Amniotic stem cell (primary cell): ENCODE measurements around the gene HESX1.

Experiments
- DNase-seq: peaks from one replicate; lab custom pipeline; 2025; lab: John Stamatoyannopoulos, UW

The HESX1 gene

DNA sequence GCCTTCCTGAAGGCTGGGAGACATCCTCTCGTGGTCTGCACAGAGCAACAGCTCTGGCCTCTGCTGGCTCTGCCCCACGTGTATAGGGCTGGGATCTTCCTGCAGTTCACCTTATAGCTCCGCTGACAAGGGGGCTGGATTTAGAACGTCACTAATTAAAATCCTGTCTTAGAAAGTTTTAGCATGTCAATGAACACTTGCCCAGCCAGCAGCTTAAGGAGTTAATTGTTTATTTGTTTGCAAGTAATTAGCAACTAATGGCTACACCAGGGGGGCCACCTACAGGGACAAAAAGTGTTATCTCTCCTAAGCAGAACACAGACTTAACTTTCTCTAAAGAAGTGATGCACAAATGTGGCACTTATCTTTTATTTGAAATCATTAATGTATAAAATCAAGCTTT, at the start of gene HESX1:
Gene HESX1 (minus strand): TSS at position 84 of the 403 bp plus-strand sequence. CDS start 60 bp downstream, at position 24.
- DNase-seq: no peak

DNA sequence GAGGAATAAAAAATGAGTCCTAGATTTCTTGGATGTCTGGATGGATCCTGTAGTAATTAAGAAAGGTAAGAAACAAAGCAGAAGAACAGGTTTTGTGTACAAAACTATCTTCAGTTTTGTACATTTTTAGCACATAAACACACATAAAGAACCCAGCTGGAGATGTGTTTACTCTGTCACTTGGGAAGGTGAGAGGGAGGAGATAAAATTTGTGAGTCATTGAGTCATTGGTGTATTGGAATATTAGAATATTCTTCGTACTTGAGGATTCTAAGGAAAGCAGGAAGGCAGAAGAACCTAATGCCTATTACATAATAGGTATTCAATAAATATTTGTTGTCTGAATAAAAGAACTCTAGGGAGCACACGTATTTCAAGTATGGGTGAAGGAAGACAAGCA, 45.2 kb upstream of the HESX1 start:
- DNase-seq: no peak

DNA sequence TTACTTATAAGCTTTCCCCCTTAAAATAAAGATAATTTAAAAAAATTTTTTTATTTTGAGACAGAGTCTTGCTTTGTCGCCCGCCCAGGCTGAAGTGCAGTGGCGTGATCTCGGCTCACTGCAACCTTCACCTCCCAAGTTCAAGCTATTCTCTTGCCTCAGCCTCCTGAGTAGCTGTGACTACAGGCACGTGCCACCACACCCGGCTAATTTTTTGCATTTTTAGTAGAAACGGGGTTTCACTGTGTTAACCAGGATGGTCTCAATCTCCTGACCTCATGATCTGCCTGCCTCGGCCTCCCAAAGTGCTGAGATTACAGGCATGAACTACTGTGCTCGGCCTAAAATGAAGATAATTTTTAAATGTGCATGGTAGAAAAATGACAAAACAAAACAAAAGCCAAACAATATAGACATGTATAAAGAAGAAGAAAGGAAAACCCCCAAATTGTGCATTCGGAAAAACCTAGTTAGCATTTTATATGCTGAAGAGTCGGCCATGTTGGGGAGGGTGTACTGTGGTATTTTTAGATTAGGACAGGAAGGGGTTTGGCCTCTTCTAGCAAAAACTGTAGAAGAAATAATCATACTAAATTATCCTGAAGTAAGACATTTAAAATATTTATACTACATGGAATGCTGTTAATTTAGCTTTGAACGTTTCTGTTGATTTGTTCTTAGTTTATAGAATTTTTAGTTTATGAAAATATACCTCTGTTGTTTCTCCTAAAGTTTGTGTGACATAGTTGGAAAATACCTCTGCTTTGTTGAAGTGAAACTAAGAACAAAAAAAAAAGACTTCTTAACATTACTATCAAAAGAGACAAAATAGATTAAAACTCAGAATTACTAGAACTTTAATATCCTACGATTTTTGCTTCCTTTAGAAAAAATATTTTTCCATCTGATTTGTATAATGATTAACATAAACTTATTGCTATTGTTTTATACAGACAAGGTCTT, 35.1 kb upstream of the HESX1 start:
- no peak for DNase-seq

DNA sequence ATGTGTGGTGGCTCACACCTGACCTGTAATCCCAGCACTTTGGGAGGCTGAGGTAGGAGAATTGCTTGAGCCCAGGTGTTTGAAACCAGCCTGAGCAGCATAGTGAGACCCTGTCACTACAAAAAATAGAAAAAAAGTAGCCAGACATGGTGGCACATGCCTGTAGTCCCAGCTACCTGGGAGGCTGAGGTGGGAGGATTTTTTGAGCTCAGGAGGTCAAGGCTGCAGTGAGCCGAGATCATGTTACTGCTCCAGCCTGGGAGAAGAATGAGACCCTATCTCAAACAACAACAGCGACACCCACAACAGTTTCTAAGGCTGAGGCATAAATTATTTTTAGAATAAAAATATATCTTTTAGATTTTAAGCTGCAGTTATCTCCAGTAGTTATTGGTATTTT, 34.0 kb upstream of the HESX1 start:
- no peak for DNase-seq

DNA sequence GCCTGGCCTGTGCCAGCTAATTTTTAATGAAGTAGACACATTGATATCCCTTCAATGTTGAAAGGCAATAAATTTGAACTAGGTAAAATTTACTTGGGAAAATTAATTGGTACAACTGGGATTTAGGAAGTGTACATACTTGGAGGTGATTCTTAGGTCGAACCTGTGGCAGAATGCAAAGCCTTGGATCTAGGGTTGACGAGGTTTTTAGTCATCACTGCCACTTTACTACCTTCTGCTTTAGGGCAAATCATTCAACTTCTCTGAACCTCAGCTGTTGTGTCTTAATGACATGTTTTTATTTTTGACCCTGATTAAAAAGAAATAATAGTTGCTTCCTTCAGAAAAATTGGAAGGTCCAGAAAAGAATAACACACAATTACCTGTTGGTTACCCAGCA, 30.2 kb upstream of the HESX1 start:
- DNase-seq: no peak

DNA sequence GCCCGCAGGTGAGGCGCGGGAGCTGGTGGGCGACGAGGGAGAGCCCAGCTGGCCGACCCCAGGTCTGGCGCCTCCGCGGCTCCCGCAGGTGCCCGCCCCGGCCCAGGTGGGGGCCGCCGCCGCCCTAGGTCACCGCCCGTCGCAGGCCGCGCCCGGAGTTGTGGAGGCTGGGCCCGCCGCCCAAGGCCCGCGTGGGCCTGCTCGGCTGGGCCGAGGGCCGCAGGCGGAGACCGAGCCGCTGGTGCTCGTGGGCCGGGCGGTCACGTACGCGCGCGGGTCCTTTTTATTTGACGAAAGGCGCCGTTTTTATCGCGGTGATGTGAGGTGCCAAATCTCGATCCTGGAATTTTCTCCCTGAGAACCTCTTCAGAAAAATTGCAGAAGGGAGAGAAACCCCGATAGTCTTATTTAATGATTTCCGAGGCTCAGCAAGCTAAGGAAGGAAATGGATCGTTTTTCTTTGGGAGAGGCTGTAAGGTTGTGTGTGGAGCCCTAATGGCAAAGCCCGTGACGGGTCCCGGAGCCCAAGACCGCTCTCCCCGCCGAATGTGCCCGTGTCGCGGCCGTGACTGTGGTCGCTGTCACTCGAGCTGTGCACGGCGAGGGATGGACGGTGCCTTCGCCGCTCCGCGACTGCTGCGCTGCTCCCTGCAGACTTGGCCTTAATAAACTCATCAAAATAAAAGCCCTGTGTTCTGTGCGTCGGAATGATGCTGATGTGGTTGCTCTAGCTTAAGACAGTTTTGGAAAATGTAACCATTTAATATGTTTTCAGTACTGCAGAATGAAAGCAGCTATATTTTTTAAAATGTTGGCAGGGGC, 28.4 kb upstream of the HESX1 start:
- DNase-seq: no peak

DNA sequence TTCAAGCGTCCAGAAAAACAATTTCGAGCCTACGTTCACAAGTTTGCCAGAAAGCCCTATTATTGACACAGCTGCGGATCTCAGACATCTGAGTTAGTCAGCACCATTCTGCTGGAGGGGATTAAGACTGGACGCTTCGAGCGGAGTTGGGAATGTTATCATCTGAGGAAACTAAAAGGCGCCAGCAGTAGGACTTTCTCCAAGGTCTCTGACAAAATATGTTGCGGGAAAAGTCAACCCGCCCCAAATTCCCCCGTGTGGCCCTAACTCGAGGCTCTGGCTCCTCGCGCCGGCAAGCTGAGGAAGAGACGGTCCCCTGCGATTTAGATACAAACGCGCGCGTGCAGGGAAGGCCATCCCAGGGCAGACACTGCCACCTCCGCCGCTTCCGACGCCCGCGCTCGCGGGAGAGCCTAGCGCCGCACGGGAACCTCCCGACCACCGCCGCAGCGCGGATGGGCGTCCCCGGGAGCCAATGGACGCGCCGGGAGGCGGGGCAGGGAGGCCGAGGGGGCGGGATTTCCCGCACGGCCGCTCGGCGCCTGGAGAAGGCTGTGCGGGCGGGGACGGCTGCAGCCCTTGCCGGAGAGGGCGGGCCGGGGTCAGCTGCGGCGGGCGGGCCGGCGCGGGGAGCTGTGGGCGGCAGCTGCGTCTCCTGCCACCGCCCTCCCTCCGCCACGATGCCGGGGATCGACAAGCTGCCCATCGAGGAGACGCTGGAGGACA, 27.6 kb upstream of the HESX1 start, which contains the start of gene APPL1:
Gene APPL1 (plus strand): TSS at position 526 of the 726 bp plus-strand sequence. CDS start 155 bp downstream, at position 681.
- DNase-seq: peak; percentile 72

DNA sequence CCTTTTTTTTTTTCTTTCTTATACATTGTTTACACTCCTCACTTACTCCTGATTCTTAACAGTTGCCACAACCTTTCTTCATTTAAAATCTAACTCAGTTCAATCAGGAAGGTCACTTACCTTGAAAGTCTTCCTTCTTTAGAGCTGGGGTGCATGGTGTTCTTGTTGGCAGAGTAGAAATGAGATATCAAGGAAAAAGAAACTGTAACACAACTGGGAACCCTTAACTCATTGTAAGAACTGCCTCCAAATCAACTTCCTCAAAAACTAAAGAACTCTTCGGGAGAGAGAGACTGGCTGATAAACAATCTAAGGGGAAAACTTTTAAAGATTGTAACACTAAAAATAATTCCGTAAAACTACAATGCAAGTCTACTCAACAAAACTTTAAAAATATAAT, 26.4 kb upstream of the HESX1 start:
- DNase-seq: no peak

DNA sequence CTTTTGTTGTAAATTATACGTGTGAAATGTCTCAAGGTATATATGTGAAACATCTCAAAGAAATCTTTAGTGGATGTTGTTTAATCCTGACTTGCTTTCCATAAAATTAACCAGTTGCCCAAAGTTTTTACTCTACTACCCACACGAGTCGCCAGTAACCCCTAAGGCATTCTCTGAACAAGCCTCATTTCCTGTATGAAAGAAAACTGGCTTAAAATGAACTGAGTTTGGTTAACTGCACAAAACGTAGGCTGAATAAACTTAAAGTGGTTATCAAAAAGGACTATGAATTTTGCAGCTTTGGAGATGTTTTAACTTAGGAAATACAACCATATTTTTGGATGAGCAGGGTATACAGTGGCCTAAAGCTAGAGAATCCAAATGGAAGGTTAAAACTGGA, 25.1 kb upstream of the HESX1 start:
- no peak for DNase-seq

DNA sequence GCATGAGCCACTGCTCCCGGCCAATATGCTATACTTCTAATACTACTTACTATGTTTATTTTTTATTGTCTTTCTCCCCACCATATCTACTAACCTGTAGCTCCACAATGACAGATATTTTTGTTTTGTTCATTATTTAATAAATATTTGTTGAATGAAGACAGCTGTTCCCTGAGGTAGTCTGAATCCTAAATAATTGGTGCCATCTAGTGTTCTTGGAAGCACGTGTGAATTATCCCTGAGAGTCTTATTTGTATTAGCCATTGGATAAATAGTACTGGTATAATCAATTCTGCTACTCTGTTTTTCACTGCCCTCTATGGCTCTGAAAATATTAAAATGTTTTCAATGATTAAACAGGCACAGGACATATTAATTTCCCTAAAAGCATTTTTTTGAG, 22.1 kb upstream of the HESX1 start:
- no peak for DNase-seq

DNA sequence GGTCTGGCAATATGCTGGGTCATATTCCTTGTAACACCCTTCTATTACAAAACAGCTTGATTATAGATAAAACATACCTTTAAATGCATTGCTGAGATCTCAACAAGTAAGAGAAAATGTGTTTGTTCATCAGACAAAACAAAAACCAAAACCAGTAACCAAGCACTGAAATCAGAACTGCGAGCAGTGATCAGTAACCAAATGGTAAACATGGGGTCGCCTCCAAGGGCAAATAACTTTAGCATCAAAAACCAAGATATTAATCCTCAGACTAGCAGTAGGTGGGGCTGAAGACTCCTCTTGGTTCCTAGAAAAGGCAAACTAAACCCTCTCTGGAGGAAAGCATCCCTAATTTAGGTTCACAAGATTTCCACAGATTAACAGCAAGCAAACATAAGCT, 6.6 kb upstream of the HESX1 start:
- DNase-seq: no peak

DNA sequence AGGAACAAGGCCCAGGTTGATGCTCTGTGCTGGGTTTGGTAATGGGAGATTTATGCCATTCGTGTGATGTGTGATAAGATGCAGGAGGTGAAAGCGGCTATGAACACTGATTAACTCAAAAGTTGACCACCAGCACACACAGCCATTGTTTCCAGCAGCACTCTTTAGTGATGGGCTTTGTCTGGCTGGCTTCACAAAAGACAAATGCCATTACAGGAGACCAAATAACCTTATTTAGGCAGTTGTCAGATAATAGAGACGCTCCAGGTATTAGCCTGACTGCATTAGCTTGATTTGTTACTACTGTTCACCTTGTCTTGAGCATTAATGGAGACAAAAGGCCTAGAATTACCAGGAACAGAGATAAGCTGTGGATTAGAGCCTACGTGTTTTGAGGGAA, 5.1 kb downstream of the HESX1 start:
- no peak for DNase-seq

DNA sequence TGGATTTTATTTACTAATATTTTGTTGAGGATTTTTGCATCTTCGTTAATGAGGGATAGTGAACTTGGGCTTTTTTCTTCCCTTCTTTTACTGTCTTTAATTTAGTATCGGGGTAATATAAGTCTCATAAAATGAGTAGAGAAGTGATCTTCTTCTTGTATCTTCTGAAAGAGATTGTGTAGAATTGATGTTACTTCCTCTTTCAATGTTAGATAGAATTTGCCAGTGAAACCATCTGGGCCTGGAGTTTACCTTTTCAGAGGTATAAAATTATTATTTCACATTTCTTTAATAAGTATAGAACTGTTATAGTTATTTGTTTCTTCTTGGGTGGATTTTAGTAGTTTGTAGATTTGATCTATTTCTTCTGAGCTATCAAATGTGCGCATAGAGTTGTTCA, 7.8 kb downstream of the HESX1 start:
- DNase-seq: no peak

DNA sequence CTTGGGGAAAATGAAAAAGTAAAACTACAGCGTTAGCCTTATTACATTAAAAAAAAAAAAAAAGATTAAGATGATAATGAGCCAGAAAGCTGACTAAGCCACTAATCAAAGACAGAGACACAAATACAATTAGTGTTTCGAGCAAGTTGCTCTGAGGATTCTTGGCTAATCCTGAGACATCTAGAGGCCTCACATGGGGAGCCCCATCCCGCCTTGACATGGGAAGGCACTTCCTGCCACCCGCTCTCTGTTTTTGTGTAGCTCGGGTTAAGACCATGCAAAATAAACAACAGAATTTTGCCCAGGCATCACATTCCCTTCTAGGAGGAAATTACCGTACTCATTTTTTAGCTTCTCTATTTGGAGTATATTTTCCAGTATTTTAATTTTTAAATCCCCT, 15.3 kb downstream of the HESX1 start:
- DNase-seq: no peak

DNA sequence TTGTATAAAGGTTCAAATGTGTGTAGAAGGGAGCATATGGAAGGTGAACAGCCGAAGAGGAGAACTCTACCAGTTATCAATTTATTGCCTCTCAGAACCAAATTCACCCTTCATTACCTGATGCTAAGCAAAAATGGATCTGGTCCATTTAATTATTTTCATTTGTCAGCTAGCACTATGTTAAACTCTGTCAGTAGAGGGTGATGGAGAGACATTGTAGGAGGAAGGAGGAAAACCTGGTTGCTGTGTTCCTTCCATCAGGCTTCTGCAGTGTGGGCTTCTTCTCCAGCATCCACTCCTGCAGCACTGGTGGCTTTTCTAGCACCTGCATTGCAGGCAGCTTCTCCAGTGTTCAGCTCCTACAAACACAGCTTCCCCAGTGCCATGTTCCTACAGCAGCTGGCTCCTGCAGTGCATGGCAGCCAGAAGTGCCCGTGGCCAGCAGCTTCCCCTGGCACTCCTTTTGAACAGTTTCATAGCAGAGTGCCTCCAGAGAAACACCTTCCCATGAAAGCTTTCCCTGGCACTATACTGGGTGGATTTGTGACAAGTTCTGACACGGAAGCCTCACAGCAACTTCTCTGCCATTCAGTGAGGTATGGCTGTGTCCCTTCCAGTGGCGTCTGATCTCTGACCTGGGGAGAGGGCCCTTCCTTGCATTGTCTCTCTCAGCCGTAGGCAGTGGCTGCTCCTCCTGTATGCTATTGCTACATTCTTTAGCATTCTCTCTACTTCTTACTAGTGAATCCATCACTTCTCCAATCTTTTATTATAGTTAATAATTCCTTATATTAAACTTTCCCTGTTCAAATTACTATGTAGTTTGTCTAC, 20.0 kb downstream of the HESX1 start:
- no peak for DNase-seq

DNA sequence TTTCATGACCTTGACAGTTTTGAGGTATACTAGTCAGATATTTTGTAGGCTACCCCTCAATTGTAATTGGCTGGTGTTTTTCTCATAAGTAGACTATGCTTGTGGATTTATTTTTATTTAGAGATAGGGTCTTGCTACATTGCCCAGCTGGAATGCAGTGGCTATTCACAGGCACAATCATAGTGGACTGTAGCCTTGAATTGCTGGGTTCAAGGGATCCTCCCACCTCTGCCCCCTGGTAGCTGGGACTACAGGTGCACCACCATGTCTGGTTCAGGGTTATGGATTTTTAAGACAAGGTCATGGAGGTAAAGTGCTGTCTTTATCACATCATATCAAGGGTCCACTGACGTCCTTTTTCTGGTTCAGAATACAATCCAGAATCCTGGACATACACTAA, 23.7 kb downstream of the HESX1 start:
- DNase-seq: no peak

DNA sequence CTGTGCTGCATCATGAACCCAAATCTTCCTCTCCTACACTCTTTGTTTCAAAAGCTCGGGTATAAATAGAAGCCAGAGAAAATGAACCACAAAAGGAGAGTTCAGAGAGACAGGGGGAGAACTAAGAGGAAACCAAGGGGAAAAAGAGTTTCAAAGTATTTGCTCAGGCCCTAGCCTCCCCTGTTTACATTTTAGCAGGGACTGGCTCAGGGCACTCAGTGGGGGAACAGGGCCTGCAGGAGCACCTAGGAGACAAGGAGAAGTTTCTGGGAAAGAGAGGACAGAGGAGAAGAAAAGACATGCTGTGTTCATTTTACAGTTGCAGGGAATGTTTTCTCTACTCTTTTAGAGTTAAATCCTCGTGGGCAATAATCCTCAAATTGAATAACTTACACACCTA, 26.1 kb downstream of the HESX1 start:
- no peak for DNase-seq

DNA sequence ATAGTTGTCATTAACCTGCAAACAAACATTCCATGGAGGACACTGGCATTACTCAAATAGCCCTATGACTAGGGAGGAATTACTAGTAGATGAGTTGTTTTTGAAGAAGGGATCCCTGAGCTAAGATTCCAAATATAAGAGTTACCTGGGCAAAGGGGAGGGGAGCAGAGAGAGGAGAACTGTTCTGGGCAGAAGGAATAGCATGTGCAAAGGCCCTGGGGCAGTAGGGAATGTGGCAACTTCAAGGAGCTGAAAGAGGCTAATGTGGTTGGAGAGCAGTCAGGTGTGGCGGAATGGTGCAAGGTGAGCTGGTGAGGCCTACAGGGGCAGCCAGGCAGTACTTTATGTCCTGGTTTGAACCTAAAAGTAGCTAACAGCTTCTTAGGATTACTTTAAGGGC, 28.8 kb downstream of the HESX1 start:
- DNase-seq: no peak

DNA sequence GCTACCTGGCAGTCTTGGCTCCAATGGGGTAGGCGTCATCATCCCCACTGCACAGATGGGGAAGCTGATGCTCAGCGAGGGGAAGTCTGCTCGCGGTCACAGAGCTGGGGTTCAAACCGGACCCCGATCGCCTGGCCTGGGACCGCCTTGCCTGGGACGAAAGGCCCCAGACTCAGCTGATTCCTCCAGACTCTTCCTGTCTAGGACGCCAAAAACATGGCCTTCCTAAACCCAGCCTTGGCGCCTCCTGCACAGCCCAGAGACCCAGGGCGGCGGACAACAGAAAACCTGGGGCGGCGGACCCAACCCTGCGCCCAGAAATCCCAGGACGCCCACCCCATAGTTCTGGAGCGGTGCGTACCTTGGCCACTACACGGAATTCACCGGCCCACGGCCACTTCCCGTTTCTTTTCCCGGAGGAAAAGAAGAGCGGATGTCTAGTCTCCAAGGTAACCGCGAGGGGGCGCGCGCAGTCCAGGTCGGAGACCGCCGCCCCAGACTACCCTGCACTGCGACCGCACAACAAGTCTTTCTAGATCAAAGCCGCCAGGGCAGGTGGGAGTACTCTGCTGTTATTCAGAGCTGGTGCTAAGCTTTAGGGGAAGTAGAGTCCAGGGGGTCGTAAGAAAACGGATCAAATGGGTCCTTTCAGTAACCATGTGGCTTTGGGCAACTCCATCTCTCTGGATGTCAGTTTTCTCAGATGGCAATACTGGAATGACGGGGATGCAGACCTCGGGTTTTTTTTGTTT, 29.7 kb downstream of the HESX1 start:
- no peak for DNase-seq

DNA sequence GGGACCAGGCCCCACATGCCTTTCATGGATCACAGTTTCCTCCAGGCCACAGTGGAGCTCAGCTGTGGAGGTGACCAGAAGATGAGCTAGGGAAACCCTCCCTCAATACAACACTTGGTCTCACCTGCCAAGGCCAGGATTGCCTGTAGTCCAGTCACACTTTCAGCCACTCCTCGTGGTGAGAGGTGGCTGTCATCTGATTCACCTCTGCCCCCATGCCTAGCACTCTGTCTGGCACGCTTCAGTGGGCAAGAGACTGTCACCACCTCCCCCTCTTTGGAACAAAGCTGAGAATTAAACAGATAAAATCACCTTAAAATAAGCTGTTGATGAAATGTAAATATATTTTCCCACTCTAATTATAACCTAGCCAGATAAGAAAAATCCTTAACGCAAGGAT, 30.7 kb downstream of the HESX1 start:
- no peak for DNase-seq

DNA sequence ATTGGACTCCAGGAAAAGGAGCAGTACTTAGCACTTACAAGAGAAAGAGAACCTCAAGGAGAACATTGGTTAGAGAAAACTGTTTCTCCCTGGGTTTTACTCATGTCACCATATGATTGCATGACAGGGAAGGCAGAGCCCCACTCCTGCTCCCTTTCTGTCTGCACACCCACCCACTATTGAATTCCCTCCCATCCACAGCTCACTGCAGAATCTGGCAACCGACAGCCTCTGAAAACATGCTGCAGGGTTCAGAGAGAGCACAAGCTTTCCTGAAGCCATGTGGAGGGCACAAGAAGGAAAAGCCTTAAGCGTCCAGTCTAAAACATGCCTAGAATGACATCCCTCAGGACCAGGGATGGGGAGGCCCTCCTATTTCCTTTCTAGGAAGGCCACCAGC, 31.6 kb downstream of the HESX1 start:
- no peak for DNase-seq
